ENCODE measurements around the gene CDT1. TPM values are rescaled to one million over a fixed set of nuclear protein-coding genes. Genes with fewer than 3 reads are reported as not detected.

Gene CDT1
- total RNA-seq, 1 experiment from 2014 or later: 45.7 TPM

DNA sequence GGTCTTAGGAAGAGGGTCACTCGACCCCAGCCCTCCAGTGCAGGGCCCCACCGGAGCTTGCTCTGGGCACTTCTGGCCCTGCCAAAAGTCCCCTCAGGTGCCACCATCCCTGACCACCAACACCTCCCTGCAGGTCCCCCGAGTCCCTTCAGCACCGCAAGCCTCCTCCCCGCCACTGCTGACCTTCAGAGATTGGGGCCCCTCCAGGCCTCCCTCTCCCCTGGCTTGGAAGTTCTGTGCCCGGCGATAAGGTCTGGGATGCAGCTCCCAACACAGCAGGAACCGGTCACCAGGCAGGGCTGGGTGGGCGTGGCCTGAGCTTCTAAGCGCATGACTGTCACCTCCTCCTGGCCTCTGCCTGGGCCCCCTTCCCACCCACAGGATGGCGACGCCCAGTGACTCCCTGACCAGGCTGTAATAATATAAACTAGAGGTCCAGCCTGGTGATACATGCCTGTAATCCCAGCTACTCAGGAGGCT lies 29.7 kb upstream of the CDT1 start:
- H3K27ac ChIP-seq: peak overlapping the region; percentile 76; the same call in 1 of the 2 replicates
- no peaks in the 10 kb centered on the region for H3K27me3 ChIP-seq (replicated peaks)
- DNase-seq (ENCODE audit: low read depth in 1 of 2, low spot score in 2 of 2): peak; percentile 94 to 99
- peaks cover 60% of the 10 kb centered on the region for H3K4me1 ChIP-seq (replicated peaks)
- peak overlapping the region; percentile 28 for H3K4me3 ChIP-seq
- H3K36me3 ChIP-seq: peaks cover 52% of the 10 kb centered on the region
- no peaks in the 10 kb centered on the region for H3K9me3 ChIP-seq (replicated peaks)

DNA sequence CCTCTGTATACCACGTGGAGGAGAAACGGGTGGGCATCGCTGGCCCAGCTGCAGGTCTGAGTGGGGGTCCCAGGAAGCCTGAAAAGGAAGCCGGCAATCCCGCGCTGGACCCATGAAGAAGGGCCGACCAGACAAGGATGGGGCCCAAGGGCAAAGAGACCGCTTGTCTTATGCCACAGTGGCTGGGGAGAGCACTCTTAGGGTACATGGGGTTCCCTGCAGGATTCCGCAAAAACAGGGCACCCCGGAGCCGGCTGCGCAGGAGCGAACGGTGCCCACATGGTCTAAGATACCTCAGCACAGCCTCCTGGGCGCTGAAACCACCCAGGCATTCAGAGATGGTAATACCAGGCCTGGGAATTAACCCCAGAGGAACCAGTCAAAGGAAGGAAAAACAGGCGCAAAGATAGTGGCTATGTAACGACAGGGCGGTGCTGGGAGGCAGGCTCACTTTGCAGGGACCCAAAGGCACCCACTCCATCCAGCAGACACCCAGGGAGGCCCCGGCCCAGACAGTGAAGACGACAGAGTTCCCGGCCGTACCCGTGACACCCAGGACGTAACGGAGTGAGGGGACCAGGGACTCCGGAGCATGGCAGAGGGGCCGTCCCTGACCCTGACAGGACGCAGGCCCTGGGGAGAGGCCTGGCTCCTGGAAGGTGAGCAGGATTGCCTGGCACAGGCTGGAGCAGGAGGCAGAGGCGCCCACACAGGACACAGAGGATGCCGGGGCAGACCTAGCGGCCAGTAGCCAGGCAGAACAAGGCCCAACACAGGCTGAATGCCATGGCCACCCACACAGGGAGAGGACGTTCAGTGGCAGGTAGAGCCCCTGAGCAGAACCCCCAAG lies 28.8 kb upstream of the CDT1 start:
- H3K4me1 ChIP-seq (replicated peaks): peaks cover 55% of the 10 kb centered on the region
- no peak overlapping the region for H3K4me3 ChIP-seq
- peak overlapping the region; percentile 26; the same call in 1 of the 2 replicates for H3K27ac ChIP-seq
- no peaks in the 10 kb centered on the region for H3K9me3 ChIP-seq (replicated peaks)
- no peaks in the 10 kb centered on the region for H3K27me3 ChIP-seq (replicated peaks)
- peaks cover 55% of the 10 kb centered on the region for H3K36me3 ChIP-seq
- no peak for DNase-seq (ENCODE audit: low read depth in 1 of 2, low spot score in 2 of 2)

DNA sequence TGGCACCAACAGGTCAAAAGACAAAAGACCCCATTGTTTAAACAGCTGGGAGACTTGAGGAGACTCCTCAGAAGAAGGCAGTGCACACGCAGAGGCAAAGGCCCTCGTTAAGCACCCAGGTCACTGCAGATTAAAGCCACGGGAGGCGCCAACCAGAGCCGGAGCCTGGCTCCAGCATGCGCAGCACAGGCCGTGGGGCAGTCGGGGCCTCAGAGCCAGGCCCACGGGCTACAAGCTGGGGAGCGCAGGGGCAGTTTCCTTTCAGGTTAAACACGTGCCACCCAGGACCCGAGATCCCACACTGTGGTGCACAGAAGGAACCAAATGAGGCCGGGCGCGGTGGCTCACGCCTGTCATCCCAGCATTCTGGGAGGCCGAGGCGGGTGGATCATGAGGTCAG lies 27.8 kb upstream of the CDT1 start:
- no peak overlapping the region for H3K4me3 ChIP-seq
- no peak for DNase-seq (ENCODE audit: low read depth in 1 of 2, low spot score in 2 of 2)
- peaks cover 55% of the 10 kb centered on the region for H3K4me1 ChIP-seq (replicated peaks)

GRCh38 chr16:88777471-88778270 lies 25.9 kb upstream of the CDT1 start:
- Histone ChIP-seq H3K27me3 (replicated peaks) (no peaks in the 10 kb centered on the region), H3K36me3 (peaks cover 73% of the 10 kb centered on the region), H3K4me3 (no peak overlapping the region), H3K27ac (no peak overlapping the region), H3K9me3 (replicated peaks) (no peaks in the 10 kb centered on the region), H3K4me1 (replicated peaks) (peaks cover 61% of the 10 kb centered on the region)
- DNase-seq (ENCODE audit: low read depth in 1 of 2, low spot score in 2 of 2): no peak

More for the DNA sequence above, 27.8 kb upstream of the CDT1 start:
- Histone ChIP-seq H3K27ac (no peak overlapping the region), H3K36me3 (peaks cover 59% of the 10 kb centered on the region), H3K9me3 (replicated peaks) (no peaks in the 10 kb centered on the region), H3K27me3 (replicated peaks) (no peaks in the 10 kb centered on the region)

- Histone ChIP-seq H3K4me3 (no peak overlapping the region), H3K9me3 (replicated peaks) (no peaks in the 10 kb centered on the region), H3K4me1 (replicated peaks) (peaks cover 61% of the 10 kb centered on the region), H3K27ac (no peak overlapping the region), H3K36me3 (peaks cover 73% of the 10 kb centered on the region), H3K27me3 (replicated peaks) (no peaks in the 10 kb centered on the region)
- no peak for DNase-seq (ENCODE audit: low read depth in 1 of 2, low spot score in 2 of 2)
Observed at GRCh38 chr16:88778271-88778525, 25.4 kb upstream of the CDT1 start.

DNA sequence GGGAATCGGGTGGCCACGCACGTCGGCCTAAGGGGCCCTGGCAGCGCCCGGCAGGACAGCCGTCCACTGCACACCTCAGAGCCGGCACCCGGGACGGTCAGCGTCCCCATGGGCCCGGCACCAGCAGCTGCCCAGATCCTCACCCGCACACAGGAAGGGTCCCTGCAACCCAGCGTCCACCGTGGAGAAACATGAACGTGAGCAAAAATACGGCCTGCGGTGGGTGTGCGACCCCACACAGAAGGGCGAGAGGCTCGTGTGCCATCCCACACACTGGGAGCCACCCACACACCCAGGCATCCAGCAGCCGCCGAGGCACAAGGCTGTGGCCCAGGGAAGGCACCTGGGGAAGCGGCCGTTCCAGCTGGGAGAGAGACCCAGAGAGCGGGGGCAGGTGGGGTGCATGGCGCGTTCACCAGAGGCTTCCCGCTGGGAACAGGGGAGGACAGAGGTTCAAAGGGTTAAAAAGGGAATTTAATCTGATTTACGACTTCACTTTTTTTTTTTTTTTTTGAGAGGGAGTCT lies 25.0 kb upstream of the CDT1 start:
- Histone ChIP-seq H3K4me1 (replicated peaks) (peaks cover 61% of the 10 kb centered on the region), H3K9me3 (replicated peaks) (no peaks in the 10 kb centered on the region), H3K4me3 (no peak overlapping the region), H3K27me3 (replicated peaks) (no peaks in the 10 kb centered on the region), H3K27ac (no peak overlapping the region), H3K36me3 (peaks cover 76% of the 10 kb centered on the region)
- DNase-seq (ENCODE audit: low read depth in 1 of 2, low spot score in 2 of 2): no peak

- H3K4me1 ChIP-seq (replicated peaks): peaks cover 56% of the 10 kb centered on the region
- H3K36me3 ChIP-seq: peaks cover 84% of the 10 kb centered on the region
- no peak overlapping the region for H3K4me3 ChIP-seq
- H3K27me3 ChIP-seq (replicated peaks): no peaks in the 10 kb centered on the region
- H3K9me3 ChIP-seq (replicated peaks): no peaks in the 10 kb centered on the region
- no peak for DNase-seq (ENCODE audit: low read depth in 1 of 2, low spot score in 2 of 2)
- H3K27ac ChIP-seq: peak overlapping the region; percentile 36; the same call in 1 of the 2 replicates
Observed at GRCh38 chr16:88779406-88780141, 24.0 kb upstream of the CDT1 start.

GRCh38 chr16:88780142-88781062 lies 23.2 kb upstream of the CDT1 start:
- DNase-seq (ENCODE audit: low read depth in 1 of 2, low spot score in 2 of 2): no peak
- no peaks in the 10 kb centered on the region for H3K27me3 ChIP-seq (replicated peaks)
- no peaks in the 10 kb centered on the region for H3K9me3 ChIP-seq (replicated peaks)
- H3K4me1 ChIP-seq (replicated peaks): peaks cover 50% of the 10 kb centered on the region
- peak overlapping the region; percentile 36 for H3K27ac ChIP-seq
- H3K36me3 ChIP-seq: peaks cover 82% of the 10 kb centered on the region
- no peak overlapping the region for H3K4me3 ChIP-seq

DNA sequence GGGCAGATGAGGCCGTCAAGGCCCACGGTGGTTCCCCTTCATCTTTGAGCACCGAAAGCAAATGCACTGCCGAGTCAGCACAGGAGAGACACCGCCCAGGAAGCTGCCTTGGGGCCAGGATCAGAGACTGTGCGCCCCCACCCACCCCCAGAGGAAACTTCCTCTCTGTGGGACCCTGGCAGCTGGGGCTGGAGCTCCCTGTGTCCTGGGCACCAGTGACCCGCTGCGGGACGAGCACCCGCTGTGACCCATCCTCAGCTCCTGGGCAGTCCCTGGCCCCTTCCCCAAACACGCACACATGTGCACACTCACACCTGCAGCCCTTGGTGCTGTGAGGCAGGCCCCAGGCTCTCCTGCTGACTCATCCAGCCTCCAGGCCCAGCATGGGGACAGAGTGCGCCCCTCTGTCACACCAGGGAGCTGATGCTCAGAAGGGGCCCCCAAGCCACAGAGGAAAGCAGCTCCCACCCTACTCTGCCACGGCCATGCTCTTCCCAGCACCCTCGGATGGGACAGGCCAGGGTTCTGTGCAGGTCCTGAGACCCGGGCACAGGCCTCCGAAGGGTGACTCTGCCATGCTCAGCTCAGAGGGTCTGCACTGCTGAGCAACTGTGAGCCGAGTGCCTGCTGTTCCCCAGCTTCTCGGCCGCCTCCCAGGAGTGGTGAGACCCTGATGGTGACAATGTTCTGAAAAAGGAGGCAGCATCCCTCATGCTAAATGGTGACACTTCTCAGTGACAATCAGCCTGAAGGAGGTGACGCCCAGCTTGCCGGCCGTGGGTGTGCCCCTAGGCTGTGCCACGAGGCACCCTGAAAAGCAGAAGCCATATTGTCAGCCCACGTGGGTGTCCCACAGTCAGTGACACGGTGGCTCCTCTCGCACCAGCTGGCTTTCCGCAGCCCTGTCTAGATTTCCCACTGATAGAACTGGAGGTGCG lies 22.2 kb upstream of the CDT1 start:
- DNase-seq (ENCODE audit: low read depth in 1 of 2, low spot score in 2 of 2): no peak
- H3K9me3 ChIP-seq (replicated peaks): no peaks in the 10 kb centered on the region
- H3K36me3 ChIP-seq: peaks cover 73% of the 10 kb centered on the region
- peaks cover 54% of the 10 kb centered on the region for H3K4me1 ChIP-seq (replicated peaks)
- peak overlapping the region; percentile 35; the same call in 1 of the 2 replicates for H3K27ac ChIP-seq
- no peak overlapping the region for H3K4me3 ChIP-seq
- H3K27me3 ChIP-seq (replicated peaks): no peaks in the 10 kb centered on the region

GRCh38 chr16:88782454-88783390 lies 20.9 kb upstream of the CDT1 start:
- Histone ChIP-seq H3K4me3 (peak overlapping the region; percentile 99), H3K27me3 (replicated peaks) (no peaks in the 10 kb centered on the region), H3K36me3 (peaks cover 64% of the 10 kb centered on the region), H3K4me1 (replicated peaks) (peaks cover 54% of the 10 kb centered on the region), H3K27ac (no peak overlapping the region), H3K9me3 (replicated peaks) (no peaks in the 10 kb centered on the region)
- DNase-seq (ENCODE audit: low read depth in 1 of 2, low spot score in 2 of 2): peak; percentile 65 to 79

DNA sequence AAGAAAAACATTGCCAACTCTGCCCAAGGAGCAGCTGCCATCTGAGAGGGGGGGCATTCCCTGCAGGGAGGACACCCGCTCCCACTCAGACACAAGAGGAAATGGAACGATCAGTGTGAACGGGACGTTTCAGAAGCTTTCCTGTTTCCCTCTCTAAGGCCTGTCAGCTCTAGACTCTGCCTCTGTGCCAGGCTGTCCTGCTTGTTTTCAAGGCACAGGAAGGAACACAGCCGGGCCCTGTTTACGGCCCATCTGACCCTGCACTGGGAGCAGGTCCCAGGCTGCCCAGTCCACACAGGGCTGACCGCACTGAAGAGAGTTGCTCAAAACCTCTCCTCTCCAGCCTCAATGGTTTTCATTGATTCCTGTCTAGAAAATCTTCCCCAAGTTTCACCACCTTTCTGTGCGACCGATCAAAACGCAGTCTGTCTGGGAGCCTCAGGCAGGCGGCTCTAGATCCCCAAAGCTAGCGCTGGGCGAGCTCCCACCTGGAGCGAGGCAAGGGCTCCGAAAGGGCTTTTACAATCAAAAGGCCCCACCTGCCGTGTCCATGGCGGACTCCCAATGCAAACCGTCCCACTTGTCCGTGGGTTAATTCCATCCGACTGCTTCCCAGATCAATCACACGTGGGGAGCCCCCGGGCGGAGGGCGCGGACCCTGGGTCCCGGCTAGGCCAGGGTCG lies 20.1 kb upstream of the CDT1 start:
- peaks cover 59% of the 10 kb centered on the region for H3K36me3 ChIP-seq
- no peak for DNase-seq (ENCODE audit: low read depth in 1 of 2, low spot score in 2 of 2)
- H3K27ac ChIP-seq: peak overlapping the region; percentile 99
- peaks cover 54% of the 10 kb centered on the region for H3K4me1 ChIP-seq (replicated peaks)
- H3K27me3 ChIP-seq (replicated peaks): no peaks in the 10 kb centered on the region
- no peaks in the 10 kb centered on the region for H3K9me3 ChIP-seq (replicated peaks)
- peak overlapping the region; percentile 99 for H3K4me3 ChIP-seq

Data from SJSA1 (cell line).